Measurements from ENCODE around the gene PRAMEF20. TPM values are rescaled to one million over a fixed set of nuclear protein-coding genes. Genes with fewer than 3 reads are reported as not detected.

The PRAMEF20 gene
- total RNA-seq: not detected

DNA sequence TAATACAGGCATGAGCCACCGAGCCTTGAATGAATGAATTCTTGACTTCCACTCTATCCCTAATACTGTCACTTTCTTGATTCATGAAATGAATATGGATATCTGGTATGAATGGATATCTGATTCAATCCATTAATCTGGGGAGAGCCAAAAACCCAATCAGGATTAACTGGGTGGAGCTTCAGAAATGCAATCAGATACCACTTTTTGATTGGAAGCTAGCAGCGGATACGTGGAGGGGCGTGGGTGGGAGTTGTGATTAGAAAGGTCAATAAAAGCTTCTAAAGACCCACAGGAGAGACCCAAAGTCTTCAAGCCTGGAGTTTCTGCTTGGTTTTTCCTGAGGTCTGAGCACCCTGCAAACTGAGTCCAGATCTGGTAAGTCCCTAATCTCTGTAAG, at the start of gene PRAMEF20:
Gene PRAMEF20, plus strand, starts transcription at position 301 of the 400 bp plus-strand sequence. CDS start 5,905 bp downstream, outside the sequence.

DNA sequence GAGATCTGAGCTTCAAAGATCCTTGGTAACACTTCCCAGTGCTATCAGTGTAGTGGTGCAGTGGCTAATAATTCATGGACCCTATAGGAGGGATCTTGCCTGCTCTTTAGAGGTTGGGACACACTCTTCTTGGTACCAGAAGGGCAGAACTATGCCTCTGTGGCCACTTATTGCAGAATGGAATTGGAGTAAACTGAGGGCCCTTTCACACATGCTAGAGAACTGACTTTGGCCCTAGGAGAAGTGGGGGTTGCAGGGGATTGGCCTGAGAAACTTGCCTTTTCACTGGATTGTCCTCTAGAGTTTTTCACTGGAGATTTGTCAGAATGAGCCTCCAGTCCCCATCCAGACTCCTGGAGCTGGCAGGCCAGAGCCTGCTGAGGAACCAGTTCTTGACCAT, 20.9 kb upstream of the PRAMEF20 start, which contains the start of gene PRAMEF17:
Gene PRAMEF17, plus strand, starts transcription at position 301 of the 400 bp plus-strand sequence. Its CDS starts 26 bp downstream, at position 327.

Other genes with a start within 250 kb of the PRAMEF20 start
- not detected for gene HNRNPCL4, start 244.8 kb upstream of the PRAMEF20 start, total RNA-seq
- gene PRAMEF9, start 238.6 kb upstream of the PRAMEF20 start, total RNA-seq: not detected
- gene PRAMEF13, start 209.0 kb upstream of the PRAMEF20 start, total RNA-seq: not detected
- not detected for gene PRAMEF18, start 184.3 kb upstream of the PRAMEF20 start, total RNA-seq
- gene PRAMEF5, start 156.3 kb upstream of the PRAMEF20 start, total RNA-seq: not detected
- gene PRAMEF8, start 125.3 kb upstream of the PRAMEF20 start, total RNA-seq: not detected
- gene PRAMEF33, start 106.9 kb upstream of the PRAMEF20 start, total RNA-seq: not detected
- not detected for gene PRAMEF15, start 94.9 kb upstream of the PRAMEF20 start, total RNA-seq
- not detected for gene PRAMEF14, start 63.3 kb upstream of the PRAMEF20 start, total RNA-seq
- gene PRAMEF19, start 38.5 kb upstream of the PRAMEF20 start, total RNA-seq: not detected
- not detected for gene PRAMEF17, start 20.8 kb upstream of the PRAMEF20 start, total RNA-seq
- gene LRRC38, start 103.6 kb downstream of the PRAMEF20 start, total RNA-seq: not detected
- gene PDPN, start 173.4 kb downstream of the PRAMEF20 start, total RNA-seq: not detected

Data from melanocyte of skin (primary cell).